GM21360 (cell line): ENCODE data around the gene PIGV.
"Not testable (repeated sequence)": the region's sequence is repeated elsewhere in the genome, so short reads cannot be mapped to it uniquely, and the experiment has no call there.

ENCODE experiments used
- ATAC-seq: cut with Tn5 transposase; IDR thresholded peaks from one replicate; pipeline ENCODE4 v1.9.1; 2021; ENCODE audit warnings: mild to moderate bottlenecking, moderate library complexity; ENCODE audit not compliant: unreplicated experiment

The PIGV gene

GRCh38 chr1:26791148-26791547, 3.4 kb downstream of the PIGV start:
- no peak for ATAC-seq

GRCh38 chr1:26791626-26792025, 3.9 kb downstream of the PIGV start:
- ATAC-seq: no peak

- ATAC-seq: no peak
These were observed 5.2 kb downstream of the PIGV start for GRCh38 chr1:26792924-26793323.

- no peak for ATAC-seq
These were observed 6.6 kb downstream of the PIGV start for GRCh38 chr1:26794391-26794790.

- no peak for ATAC-seq
These were observed 9.9 kb downstream of the PIGV start for GRCh38 chr1:26797627-26798026.

GRCh38 chr1:26799479-26800142, 11.9 kb downstream of the PIGV start:
- ATAC-seq: no peak

GRCh38 chr1:26803932-26804331, 16.2 kb downstream of the PIGV start:
- not testable (repeated sequence) for ATAC-seq

- ATAC-seq: not testable (repeated sequence)
These were observed 22.4 kb downstream of the PIGV start for GRCh38 chr1:26810105-26810504.

- ATAC-seq: no peak
These were observed 23.3 kb downstream of the PIGV start for GRCh38 chr1:26811057-26811456.

GRCh38 chr1:26811708-26812107, 24.0 kb downstream of the PIGV start:
- ATAC-seq: no peak

GRCh38 chr1:26814377-26814776, 26.6 kb downstream of the PIGV start:
- ATAC-seq: no peak

GRCh38 chr1:26814893-26815292, 27.1 kb downstream of the PIGV start:
- ATAC-seq: no peak

GRCh38 chr1:26820784-26821269, 33.1 kb downstream of the PIGV start:
- ATAC-seq: peak; percentile 89

GRCh38 chr1:26822737-26823395, 35.1 kb downstream of the PIGV start:
- ATAC-seq: no peak

- ATAC-seq: no peak
These were observed 37.0 kb downstream of the PIGV start for GRCh38 chr1:26824731-26825130.

- peak; percentile 73 for ATAC-seq
These were observed 38.7 kb downstream of the PIGV start, which contains the start of gene ZDHHC18 for GRCh38 chr1:26826261-26827105. TSS of gene ZDHHC18 (plus strand) at chr1:26826688. CDS start at chr1:26826805, 117 bp downstream.

- no peak for ATAC-seq
These were observed 39.4 kb downstream of the PIGV start for GRCh38 chr1:26827106-26827604.

GRCh38 chr1:26827663-26828062, 39.9 kb downstream of the PIGV start:
- no peak for ATAC-seq

- ATAC-seq: no peak
These were observed 40.8 kb downstream of the PIGV start for GRCh38 chr1:26828411-26828991.

GRCh38 chr1:26829184-26829911, 41.6 kb downstream of the PIGV start:
- ATAC-seq: no peak
